GM23338 (cell line): ENCODE results near the gene RABEPK. TPM values are rescaled to one million over a fixed set of nuclear protein-coding genes. Genes with fewer than 3 reads are reported as not detected.
A peak's percentile ranks its signal among the peaks of the same experiment; 100 is the strongest.
"Not testable (repeated sequence)": the region's sequence is repeated elsewhere in the genome, so short reads cannot be mapped to it uniquely, and the experiment has no call there.

Experiments used
- ATAC-seq: fragments of 200-7000 bp; cut with Tn5 transposase; 3 replicates; pipeline ENCODE4 v1.9.1; 2020
- DNase-seq: peaks from one replicate; pipeline ENCODE4 v3.0.0-alpha.2; 2015; ENCODE audit warnings: low spot score
- H2AFZ ChIP-seq: fragments of 200-600 bp; sonication (generic); 2 replicates; pipeline ENCODE4 v1.8.0; 2016; ENCODE audit warnings: antibody characterized with exemption, mild to moderate bottlenecking, moderate library complexity
- H3F3A ChIP-seq: fragments of 200-600 bp; sonication (generic); replicated peaks from 2 replicates; pipeline ENCODE4 v1.8.0; 2017; ENCODE audit warnings: antibody characterized with exemption, mixed run types, low read depth
- H3K27ac ChIP-seq: fragments of 200-600 bp; sonication (generic); 2 replicates; pipeline ENCODE4 v1.6.1; 2016; ENCODE audit warnings: low read depth
- H3K27me3 ChIP-seq: fragments of 200-600 bp; sonication (generic); 2 replicates; pipeline ENCODE4 v1.8.0; 2016; ENCODE audit warnings: mild to moderate bottlenecking, mixed run types, moderate library complexity; ENCODE audit not compliant: insufficient read depth
- H3K36me3 ChIP-seq: fragments of 200-600 bp; sonication (generic); 2 replicates; pipeline ENCODE4 v1.8.0; 2016; ENCODE audit warnings: mild to moderate bottlenecking; ENCODE audit not compliant: insufficient read depth
- H3K4me1 ChIP-seq: fragments of 200-600 bp; sonication (generic); 2 replicates; pipeline ENCODE4 v1.8.0; 2016; ENCODE audit warnings: mild to moderate bottlenecking, moderate library complexity; ENCODE audit not compliant: insufficient read depth
- H3K4me2 ChIP-seq: fragments of 200-600 bp; sonication (generic); 2 replicates; pipeline ENCODE4 v1.7.1; 2017; ENCODE audit warnings: mixed run types
- H3K4me3 ChIP-seq: fragments of 200-600 bp; sonication (generic); 2 replicates; pipeline ENCODE4 v1.6.1; 2016; ENCODE audit warnings: mixed run types
- H3K79me2 ChIP-seq: fragments of 200-600 bp; sonication (generic); replicated peaks from 2 replicates; pipeline ENCODE4 v1.8.0; 2017; ENCODE audit warnings: mild to moderate bottlenecking; ENCODE audit not compliant: insufficient read depth
- H3K9me2 ChIP-seq: fragments of 200-600 bp; sonication (generic); 2 replicates; pipeline ENCODE4 v1.8.0; 2017; ENCODE audit not compliant: insufficient read depth
- H4K20me1 ChIP-seq: fragments of 200-600 bp; sonication (generic); replicated peaks from 2 replicates; pipeline ENCODE4 v1.8.0; 2017; ENCODE audit warnings: mild to moderate bottlenecking; ENCODE audit not compliant: insufficient read depth
- H3K27ac Mint-ChIP-seq: 2 replicates; pipeline ENCODE4 v1.8.0; 2020; ENCODE audit warnings: inconsistent platforms, mild to moderate bottlenecking, moderate library complexity, mixed read lengths
- H3K27me3 Mint-ChIP-seq: 3 replicates; pipeline ENCODE4 v1.8.0; 2022; ENCODE audit warnings: low read depth, mild to moderate bottlenecking, moderate library complexity, mixed read lengths, inconsistent platforms; ENCODE audit not compliant: insufficient read depth, poor library complexity
- H3K36me3 Mint-ChIP-seq: 3 replicates; pipeline ENCODE4 v1.8.0; 2021; ENCODE audit warnings: low read depth, mild to moderate bottlenecking, inconsistent platforms, moderate library complexity, mixed read lengths
- H3K4me1 Mint-ChIP-seq: 3 replicates; pipeline ENCODE4 v1.8.0; 2020; ENCODE audit warnings: mild to moderate bottlenecking, inconsistent platforms, mixed read lengths
- H3K4me3 Mint-ChIP-seq: 3 replicates; pipeline ENCODE4 v1.8.0; 2021; ENCODE audit warnings: moderate library complexity, mild to moderate bottlenecking, inconsistent platforms, mixed read lengths
- H3K9me3 Mint-ChIP-seq: 3 replicates; pipeline ENCODE4 v1.8.0; 2020; ENCODE audit warnings: moderate library complexity, mild to moderate bottlenecking, inconsistent platforms, mixed read lengths
- CREB1 ChIP-seq: fragments of 250-450 bp; sonication (Bioruptor Pico); IDR thresholded peaks from 2 replicates; pipeline ENCODE4 v1.5.0; 2020; ENCODE audit warnings: low read depth, mild to moderate bottlenecking, moderate library complexity
- EZH2phosphoT487 ChIP-seq: fragments of 200-600 bp; sonication (generic); IDR thresholded peaks from one replicate; pipeline ENCODE4 v1.8.1; 2018; ENCODE audit warnings: antibody characterized with exemption; ENCODE audit not compliant: unreplicated experiment
- JUNB ChIP-seq: IDR thresholded peaks from one replicate; pipeline ENCODE4 v1.6.1; 2016; ENCODE audit warnings: antibody characterized with exemption; ENCODE audit not compliant: unreplicated experiment
- REST ChIP-seq: IDR thresholded peaks from one replicate; pipeline ENCODE4 v1.6.1; 2018; ENCODE audit warnings: antibody characterized with exemption; ENCODE audit not compliant: unreplicated experiment
- STAT1 ChIP-seq: IDR thresholded peaks from one replicate; pipeline ENCODE4 v1.6.1; 2016; ENCODE audit warnings: antibody characterized with exemption; ENCODE audit not compliant: unreplicated experiment
- ZNF331 ChIP-seq: fragments of 250-450 bp; sonication (Bioruptor Pico); IDR thresholded peaks from 2 replicates; pipeline ENCODE4 v1.5.0; 2020; ENCODE audit warnings: low read depth, mild to moderate bottlenecking, moderate library complexity
- ZNF462 ChIP-seq: fragments of 250-450 bp; sonication (Bioruptor Pico); IDR thresholded peaks from 2 replicates; pipeline ENCODE4 v1.5.0; 2020; ENCODE audit warnings: mild to moderate bottlenecking, moderate library complexity
- polyA plus RNA-seq: library from polyadenylated mRNA; unstranded; fragments of >200 nt; fragmentation: Nextera tagmentation; extraction: Ambion mirVana; gene quantifications from 2 replicates; pipeline ENCODE4 v1.2.1, GENCODE V29; 2016
- total RNA-seq: library from RNA; depleted of rRNA; stranded (reverse); fragments of >200 nt; shearing (Covaris generic); gene quantifications from 2 replicates; pipeline ENCODE4 v1.2.3, GENCODE V29; 2014

The RABEPK gene
- total and polyA plus RNA-seq, 2 experiments from 2014 or later, result 25.8 to 32.7 TPM

GRCh38 chr9:125235804-125236519 lies 35.6 kb downstream of the RABEPK start (continued):
- no peak for TF ChIP-seq REST

GRCh38 chr9:125236520-125237159 lies 36.3 kb downstream of the RABEPK start:
- Histone ChIP-seq H3F3A (peaks cover 52% of the 10 kb centered on the region), H3K36me3 (peaks cover 42% of the 10 kb centered on the region), H3K4me1 (peaks cover 12% of the 10 kb centered on the region; the same call in 1 of the 2 replicates), H3K79me2 (peaks cover 49% of the 10 kb centered on the region), H3K4me2 (0 out of 2 replicates have a peak overlapping the region, but pooled peaks have one; percentile 34), H4K20me1 (peaks cover 49% of the 10 kb centered on the region)
- H3K27me3 ChIP-seq, H3K9me3 Mint-ChIP-seq, H3K4me3 Mint-ChIP-seq, ATAC-seq, H3K27ac ChIP-seq, H3K9me2 ChIP-seq, H3K27ac Mint-ChIP-seq, H3K4me3 ChIP-seq, DNase-seq, H2AFZ ChIP-seq: not testable (repeated sequence)
- Mint-ChIP-seq H3K4me1 (peaks cover 12% of the 10 kb centered on the region), H3K27me3 (peaks cover 12% of the 10 kb centered on the region), H3K36me3 (peaks cover 79% of the 10 kb centered on the region)

- no peaks in the 10 kb centered on the region for H3K9me2 ChIP-seq
- Mint-ChIP-seq H3K9me3 (peaks cover 4% of the 10 kb centered on the region; the same call in 2 of the 3 replicates), H3K27me3 (peaks cover 17% of the 10 kb centered on the region), H3K4me3 (peak overlapping the region; percentile 91), H3K36me3 (peaks cover 71% of the 10 kb centered on the region), H3K27ac (no peak overlapping the region), H3K4me1 (peaks cover 12% of the 10 kb centered on the region)
- peaks cover 49% of the 10 kb centered on the region for H3K79me2 ChIP-seq
- H3K36me3 ChIP-seq, result peaks cover 42% of the 10 kb centered on the region
- no peak for ATAC-seq
- H3F3A ChIP-seq, result peaks cover 48% of the 10 kb centered on the region
- no peak for DNase-seq
- H3K4me1 ChIP-seq, result peaks cover 17% of the 10 kb centered on the region; the same call in 1 of the 2 replicates
- peak overlapping the region; percentile 56; the same call in 1 of the 2 replicates for H3K27ac ChIP-seq
- H4K20me1 ChIP-seq, result peaks cover 49% of the 10 kb centered on the region
- H3K4me3 ChIP-seq, result peak overlapping the region; percentile 96
- no peaks in the 10 kb centered on the region for H3K27me3 ChIP-seq
- H2AFZ ChIP-seq, result no peak overlapping the region
- H3K4me2 ChIP-seq, result peak overlapping the region; percentile 84
- TF ChIP-seq EZH2phosphoT487, result no peak
- TF ChIP-seq ZNF331 (CRISPR knock-in tag), result no peak
- TF ChIP-seq JUNB, result no peak
- no peak for TF ChIP-seq ZNF462 (CRISPR knock-in tag)
- TF ChIP-seq STAT1, result no peak
- no peak for TF ChIP-seq CREB1
These were observed 38.0 kb downstream of the RABEPK start for GRCh38 chr9:125238127-125238914.
